Activated T-helper 1 cell treated with Interleukin-2 at 50 U/mL for 16 hours (primary cell): Measurements from ENCODE around the gene FGFR4.

Experiments used
- DNase-seq: peaks from one replicate; pipeline ENCODE4 v3.0.0-alpha.2; 2020; ENCODE audit warnings: low read depth

FGFR4 gene

DNA sequence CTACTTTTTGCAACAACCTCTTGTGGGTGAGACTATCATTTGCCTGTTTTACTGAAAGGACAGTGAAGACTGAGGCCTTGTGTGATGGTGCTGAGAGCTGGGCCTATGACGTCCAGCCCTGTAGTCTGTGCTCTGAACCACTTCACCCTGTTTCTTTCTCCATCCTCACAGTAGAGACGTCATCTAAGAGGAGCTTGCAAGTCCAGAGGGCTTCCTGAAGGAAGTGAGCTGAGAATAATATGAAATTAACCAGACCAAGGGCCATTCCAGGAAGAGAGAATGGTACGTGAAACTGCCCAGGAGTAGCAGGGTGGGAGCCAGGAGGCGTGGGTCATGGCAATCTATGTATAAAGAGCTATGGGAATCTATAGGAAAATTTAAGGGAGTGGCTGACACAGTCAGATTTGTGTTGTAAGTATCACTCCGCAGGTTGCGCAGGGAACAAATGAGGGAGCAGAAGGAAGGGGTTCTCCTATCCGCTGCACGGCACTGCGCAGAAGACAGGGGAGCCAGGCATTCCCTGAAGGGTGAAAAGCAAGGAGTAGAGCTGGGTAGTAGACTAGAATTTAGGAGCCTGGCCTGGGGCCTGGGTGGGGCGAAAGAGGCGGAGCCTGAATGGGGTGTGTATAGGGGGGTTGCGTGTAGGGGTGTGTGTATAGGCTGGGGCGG, 596 bp upstream of the FGFR4 start:
- DNase-seq, result no peak

DNA sequence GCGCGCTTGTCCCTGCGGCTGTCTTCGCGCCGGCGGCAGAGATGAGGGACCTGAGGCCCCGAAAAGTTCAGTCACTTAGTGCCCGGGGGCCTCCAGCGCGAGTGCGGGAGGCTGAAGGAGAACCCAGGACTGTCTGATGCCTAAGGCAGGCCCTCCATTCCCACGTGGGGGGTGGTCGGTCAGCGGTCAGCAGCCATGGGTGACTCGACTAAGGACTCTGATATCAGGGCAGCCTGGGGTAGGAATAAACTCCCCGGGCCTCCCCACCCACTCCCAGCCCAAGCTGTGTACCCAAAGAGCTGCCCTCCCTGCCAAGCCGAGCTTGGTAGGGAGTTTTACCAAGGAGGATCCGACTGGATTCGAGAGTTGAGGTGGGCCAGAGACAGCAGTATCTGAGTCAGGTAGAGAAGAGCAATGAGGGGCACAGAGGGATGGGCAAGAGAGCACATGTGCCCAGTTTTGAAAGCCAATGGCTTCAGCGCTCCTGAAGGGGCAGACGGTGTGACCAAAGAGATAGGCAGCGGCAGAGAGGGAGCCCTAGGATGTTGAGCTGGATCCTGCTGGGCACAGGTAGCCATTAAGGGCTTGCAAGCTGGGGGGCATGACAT, 787 bp downstream of the FGFR4 start:
- DNase-seq, result no peak

DNA sequence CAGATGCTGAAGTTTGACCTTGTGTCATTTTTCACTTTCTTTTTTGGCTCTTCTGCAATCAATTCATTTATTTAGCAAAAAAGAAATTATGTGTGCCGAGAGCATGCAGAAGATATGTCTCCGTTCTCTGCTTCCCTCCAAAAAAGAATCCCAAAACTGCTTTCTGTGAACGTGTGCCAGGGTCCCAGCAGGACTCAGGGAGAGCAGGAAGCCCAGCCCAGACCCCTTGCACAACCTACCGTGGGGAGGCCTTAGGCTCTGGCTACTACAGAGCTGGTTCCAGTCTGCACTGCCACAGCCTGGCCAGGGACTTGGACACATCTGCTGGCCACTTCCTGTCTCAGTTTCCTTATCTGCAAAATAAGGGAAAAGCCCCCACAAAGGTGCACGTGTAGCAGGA, 2.4 kb downstream of the FGFR4 start:
- DNase-seq, result no peak

DNA sequence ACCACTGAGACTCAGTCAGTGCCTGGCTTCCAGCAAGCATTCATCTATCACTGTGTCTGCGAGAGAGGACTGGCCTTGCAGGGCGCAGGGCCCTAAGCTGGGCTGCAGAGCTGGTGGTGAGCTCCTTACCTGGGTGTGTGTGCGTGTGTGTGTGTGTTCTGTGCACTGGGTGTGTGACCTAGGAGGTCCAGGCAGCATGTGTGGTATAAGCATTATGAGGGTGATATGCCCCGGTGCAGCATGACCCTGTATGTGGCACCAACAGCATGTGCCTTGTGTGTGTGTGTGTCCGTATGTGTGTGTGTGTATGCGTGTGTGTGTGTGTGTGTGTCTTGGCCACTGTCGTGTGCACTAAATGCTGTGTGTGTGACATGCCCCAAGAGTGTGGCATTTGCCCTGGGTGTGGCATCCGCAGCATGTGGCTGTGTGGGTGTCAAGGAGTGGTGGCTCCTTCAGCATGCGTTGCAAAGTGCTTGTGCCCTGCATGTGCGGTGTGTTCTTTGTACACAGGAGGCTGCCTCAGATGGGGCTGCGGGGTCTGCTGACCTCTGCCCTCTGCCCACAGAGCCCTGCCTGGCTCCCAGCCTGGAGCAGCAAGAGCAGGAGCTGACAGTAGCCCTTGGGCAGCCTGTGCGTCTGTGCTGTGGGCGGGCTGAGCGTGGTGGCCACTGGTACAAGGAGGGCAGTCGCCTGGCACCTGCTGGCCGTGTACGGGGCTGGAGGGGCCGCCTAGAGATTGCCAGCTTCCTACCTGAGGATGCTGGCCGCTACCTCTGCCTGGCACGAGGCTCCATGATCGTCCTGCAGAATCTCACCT, 3.3 kb downstream of the FGFR4 start:
- no peak for DNase-seq

DNA sequence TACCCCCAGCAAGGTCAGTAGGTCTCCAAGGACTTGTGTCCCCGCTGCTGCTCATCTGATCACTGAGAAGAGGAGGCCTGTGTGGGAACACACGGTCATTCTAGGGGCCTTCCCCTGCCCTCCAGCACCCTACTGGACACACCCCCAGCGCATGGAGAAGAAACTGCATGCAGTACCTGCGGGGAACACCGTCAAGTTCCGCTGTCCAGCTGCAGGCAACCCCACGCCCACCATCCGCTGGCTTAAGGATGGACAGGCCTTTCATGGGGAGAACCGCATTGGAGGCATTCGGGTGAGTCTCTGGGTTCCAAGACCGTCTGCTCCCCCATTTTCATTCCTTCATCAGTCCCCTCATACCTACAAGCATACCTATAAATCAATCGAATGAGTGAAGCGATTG, 4.1 kb downstream of the FGFR4 start:
- DNase-seq, result no peak

DNA sequence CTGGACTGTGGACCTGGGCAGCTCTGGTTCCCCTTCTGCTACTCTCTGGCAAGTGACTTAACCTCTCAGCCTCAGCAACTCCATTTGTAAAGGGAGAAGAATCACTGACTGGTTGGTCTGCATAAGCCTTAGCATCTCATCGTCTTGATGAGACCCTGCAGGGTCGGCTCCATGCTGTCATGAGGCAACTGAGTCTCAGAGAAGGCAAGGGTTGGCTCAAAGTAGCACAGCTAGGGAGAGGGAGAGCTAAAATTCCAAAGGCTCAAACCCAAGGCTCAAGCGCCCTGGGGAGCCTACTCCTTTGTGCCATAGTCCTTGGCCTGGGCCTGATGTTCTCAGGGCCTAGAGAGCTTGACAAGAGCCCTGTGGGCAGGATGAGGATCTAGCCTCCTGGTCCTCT, 4.5 kb downstream of the FGFR4 start:
- DNase-seq, result no peak

DNA sequence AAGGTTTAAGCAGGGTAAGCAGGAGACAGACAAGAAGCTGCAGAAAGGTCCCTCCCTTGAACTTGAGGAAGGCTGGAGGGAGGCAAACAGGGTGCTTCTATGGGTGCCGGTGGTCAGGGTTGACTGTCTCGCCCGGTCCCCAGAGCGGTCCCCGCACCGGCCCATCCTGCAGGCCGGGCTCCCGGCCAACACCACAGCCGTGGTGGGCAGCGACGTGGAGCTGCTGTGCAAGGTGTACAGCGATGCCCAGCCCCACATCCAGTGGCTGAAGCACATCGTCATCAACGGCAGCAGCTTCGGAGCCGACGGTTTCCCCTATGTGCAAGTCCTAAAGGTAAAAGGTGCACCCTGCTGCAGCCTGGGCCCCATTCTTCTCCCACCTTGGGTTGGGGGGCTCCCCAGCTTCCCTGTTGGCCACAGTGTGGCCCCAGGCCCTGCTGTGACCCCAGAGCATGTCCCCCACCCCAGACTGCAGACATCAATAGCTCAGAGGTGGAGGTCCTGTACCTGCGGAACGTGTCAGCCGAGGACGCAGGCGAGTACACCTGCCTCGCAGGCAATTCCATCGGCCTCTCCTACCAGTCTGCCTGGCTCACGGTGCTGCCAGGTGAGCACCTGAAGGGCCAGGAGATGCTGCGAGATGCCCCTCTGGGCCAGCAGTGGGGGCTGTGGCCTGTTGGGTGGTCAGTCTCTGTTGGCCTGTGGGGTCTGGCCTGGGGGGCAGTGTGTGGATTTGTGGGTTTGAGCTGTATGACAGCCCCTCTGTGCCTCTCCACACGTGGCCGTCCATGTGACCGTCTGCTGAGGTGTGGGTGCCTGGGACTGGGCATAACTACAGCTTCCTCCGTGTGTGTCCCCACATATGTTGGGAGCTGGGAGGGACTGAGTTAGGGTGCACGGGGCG, 5.7 kb downstream of the FGFR4 start:
- DNase-seq, result no peak

DNA sequence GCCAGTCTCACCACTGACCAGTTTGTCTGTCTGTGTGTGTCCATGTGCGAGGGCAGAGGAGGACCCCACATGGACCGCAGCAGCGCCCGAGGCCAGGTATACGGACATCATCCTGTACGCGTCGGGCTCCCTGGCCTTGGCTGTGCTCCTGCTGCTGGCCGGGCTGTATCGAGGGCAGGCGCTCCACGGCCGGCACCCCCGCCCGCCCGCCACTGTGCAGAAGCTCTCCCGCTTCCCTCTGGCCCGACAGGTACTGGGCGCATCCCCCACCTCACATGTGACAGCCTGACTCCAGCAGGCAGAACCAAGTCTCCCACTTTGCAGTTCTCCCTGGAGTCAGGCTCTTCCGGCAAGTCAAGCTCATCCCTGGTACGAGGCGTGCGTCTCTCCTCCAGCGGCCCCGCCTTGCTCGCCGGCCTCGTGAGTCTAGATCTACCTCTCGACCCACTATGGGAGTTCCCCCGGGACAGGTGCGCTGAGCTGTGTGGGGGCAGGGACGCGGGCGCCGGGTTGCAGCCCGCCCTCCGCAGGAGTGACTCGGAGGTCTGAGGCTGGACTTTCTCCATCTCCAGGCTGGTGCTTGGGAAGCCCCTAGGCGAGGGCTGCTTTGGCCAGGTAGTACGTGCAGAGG, 6.5 kb downstream of the FGFR4 start:
- no peak for DNase-seq

DNA sequence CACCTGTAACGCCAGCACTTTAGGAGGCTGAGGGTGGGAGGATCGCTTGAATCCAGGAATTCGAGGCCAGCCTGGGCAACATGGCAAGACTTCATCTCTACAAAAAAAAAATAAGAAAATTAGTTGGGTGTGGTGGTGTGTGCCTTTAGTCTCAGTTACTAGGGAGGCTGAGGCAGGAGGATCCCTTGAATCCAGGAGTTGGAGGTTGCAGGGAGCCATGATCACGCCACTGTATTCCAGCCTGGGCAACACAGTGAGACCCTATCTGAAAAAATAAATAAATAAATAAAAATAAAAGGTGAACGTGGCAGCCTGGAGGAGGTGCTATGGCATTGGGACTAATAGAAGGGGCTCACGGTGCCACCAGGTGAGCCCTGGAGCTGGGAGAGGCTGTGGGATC, 7.1 kb downstream of the FGFR4 start:
- DNase-seq, result no peak

DNA sequence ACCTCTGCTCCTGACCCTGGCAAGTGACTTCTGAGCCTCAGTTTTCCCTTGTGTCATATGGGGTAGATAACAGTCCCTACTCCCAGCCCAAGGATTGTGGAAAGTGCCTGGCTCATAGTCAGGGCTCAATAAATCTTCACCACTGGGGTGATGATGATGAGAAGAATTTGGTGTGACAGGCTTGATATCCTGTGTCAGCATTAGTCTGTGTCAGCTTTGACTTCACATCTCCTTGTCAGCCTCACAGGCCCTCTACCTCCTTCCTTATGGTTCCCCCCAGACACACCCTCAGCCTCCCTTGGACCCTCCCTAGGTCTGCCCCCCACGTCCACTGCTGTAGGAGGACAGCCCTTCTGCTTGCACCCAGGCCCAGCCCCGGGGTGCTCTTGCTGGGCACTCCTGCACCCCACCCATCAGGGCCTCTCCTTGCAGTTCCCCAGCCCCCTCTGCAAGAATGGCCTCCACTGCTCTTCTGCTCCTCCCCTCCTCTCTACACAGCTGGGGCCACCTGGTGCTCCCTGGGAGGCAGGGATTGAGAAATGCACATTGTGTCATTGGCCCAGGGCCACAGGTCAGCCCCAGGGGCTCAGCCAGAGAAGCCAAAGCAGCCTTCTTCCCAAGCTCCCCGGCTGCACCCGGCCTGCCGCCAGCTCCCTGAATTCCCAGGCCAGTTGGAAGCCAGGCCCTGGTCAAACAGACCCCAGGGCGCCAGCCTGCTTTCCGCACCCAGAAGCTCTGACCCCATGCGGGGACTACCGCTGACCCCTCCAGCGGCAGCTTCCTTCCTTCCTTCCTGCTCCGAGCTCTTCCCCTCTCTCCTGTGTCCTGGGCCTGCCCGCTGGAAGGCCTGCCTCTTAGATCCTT, 7.7 kb downstream of the FGFR4 start:
- no peak for DNase-seq

DNA sequence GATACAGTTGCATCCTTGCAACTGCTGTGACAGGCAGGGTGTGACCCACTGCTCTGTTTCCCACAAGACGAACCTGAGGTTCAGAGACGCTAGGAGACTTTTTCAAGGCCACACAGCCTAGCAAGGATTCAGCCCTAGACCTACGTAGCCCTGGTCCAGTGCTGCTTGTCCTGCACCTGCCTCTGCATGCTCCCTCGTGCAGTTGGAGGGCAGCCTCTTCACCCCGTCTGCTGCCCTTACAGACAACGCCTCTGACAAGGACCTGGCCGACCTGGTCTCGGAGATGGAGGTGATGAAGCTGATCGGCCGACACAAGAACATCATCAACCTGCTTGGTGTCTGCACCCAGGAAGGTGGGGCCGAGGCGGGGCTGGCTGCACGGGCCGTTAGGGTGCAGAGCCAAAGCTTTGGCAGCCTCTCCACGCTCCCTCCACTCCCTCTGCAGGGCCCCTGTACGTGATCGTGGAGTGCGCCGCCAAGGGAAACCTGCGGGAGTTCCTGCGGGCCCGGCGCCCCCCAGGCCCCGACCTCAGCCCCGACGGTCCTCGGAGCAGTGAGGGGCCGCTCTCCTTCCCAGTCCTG, 8.5 kb downstream of the FGFR4 start:
- no peak for DNase-seq

DNA sequence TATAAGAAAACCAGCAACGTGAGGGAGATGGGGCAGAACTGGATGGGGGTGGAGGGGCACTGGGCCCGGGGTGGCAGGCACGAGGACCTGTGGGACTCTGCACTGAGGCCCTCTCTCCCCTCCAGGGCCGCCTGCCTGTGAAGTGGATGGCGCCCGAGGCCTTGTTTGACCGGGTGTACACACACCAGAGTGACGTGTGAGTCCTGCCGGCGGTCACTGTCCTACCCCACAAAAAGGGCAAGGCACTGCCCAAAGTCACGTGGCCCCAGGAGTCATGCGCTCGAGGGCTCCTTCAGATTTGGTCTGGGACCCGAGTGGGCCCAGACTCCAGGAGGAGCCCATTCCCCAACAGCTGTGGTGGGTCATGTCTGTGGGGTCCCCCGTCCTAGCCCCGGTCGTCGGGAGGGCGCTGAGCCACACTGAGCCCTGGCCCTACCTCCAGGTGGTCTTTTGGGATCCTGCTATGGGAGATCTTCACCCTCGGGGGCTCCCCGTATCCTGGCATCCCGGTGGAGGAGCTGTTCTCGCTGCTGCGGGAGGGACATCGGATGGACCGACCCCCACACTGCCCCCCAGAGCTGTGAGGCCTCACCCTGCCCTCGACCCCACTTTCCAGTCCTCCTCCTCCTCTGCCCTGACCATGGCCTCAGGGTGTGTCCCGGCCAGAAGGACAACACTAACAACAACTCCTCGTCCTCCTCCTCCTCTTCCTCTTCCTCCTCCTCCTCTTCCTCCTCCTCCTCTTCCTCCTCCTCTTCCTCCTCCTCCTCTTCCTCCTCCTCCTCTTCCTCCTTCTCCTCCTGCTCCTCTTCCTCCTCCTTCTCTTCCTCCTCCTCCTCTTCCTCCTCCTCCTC, 9.7 kb downstream of the FGFR4 start:
- DNase-seq, result no peak

DNA sequence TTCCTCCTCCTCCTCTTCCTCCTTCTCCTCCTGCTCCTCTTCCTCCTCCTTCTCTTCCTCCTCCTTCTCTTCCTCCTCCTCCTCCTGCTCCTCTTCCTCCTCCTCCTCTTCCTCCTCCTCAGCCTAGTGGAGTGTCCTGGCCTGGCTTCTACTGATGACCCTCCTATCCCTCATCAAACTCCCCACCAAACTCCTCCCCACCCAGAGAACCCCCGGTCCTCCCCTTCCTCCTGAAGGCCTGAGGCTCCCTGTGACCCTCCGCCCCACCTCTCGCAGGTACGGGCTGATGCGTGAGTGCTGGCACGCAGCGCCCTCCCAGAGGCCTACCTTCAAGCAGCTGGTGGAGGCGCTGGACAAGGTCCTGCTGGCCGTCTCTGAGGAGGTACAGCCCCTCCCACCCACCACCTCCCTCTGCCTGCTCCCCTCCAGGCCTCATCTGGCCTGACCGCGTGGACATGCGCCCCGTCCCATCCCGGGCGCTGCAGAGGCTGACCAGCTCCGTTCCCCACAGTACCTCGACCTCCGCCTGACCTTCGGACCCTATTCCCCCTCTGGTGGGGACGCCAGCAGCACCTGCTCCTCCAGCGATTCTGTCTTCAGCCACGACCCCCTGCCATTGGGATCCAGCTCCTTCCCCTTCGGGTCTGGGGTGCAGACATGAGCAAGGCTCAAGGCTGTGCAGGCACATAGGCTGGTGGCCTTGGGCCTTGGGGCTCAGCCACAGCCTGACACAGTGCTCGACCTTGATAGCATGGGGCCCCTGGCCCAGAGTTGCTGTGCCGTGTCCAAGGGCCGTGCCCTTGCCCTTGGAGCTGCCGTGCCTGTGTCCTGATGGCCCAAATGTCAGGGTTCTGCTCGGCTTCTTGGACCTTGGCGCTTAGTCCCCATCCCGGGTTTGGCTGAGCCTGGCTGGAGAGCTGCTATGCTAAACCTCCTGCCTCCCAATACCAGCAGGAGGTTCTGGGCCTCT, 10.6 kb downstream of the FGFR4 start:
- no peak for DNase-seq

DNA sequence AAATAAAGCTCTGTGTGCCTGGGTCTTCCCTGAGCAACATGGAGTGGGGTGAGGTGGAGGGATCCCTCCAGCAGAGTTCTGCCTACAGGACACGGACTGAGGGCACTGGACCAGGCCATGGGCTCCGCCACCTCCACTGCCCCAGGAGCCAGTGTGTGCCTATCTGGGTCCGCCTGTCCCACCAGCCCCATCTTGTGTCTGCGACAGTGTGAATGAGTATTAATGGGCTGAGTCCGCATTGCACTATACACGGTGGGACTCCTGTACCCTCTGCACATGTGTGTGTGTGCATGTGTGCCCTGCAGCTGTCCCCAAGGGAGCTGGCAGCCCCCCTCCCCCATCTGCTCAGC, 11.4 kb downstream of the FGFR4 start:
- DNase-seq, result no peak

DNA sequence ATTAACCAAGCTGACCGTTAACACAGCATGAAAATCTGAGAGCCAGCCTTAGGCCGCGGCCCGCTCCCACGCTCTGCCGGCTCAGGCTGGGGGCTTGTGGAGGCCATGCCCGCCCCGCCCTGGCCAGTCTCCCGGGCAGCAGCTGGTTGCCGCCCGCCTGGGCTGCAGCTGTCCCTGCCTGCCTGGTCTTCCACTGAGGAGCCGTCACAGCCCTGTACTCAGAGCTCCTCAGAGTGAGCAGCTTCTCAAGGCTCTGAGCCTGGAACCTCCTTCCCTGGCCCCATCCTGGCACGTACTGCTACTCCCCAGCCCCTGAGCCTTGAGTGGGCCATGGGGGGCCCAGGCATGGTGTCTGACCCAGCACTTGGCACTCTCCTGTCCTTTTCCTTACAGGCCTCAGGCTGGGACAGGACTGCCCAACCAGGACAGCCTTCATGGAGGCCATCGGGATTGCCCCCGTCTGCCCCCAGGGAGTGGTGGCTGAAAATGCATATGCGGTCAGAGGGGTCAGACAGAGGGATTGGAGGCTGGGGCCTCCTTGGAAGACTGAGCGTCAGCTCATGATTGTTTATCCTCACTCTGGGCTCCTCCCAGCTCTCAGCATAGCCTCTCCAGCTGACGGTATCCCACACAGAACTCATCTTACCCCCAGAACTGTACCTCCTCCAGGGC, 11.9 kb downstream of the FGFR4 start:
- DNase-seq, result no peak

DNA sequence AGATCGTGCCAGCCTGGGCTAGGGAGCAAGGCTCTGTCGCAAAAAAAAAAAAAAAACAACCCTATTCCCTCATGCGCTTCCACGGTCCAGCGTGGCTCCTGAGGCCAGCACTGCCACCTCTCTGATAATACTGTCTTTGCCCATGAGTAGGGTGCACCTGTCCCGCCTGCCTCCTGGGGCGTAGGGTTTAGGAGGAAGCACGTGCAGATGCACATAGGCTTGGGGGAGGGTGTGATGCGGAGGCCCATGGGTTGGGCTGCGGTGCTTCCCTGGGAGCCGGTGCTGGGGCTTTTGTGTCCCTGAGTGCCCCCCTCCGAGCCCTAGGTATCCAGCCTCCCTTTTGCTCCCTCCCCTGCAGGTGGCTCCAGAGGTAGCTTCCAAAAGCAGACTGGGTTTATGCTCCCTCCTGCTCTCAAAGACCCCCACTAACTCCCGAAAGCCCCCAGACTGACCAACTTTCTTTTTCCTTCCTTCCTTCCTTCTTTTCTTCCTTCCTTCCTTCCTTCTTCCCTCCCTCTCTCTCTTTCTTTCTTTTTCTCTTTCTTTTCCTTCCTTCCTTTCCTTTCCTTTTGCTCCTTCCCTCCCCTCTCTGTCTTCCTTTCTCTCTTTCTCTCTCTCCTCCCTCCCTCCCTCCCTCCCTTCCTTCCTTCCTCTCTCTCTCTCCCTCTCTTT, 12.8 kb downstream of the FGFR4 start:
- no peak for DNase-seq

DNA sequence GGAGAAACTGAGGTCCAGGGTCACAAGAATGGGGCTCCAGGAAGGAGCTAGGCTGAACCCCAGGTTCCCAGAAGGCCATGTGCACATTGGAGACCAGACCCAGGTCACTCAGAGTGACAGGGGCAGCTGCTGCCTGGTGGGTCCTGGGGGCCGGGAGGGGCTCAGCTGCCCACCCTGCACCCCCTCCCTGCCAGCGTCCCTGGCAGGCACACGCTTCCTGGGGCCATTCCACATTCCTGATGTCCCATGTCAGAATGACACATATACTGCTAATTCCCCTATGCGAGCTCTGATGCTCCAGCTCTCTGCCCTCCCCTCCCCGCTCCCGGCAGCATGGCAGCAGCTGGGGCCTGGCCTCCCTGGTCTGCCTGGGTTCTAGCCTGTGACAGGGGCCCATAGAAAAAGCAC, 14.0 kb downstream of the FGFR4 start:
- no peak for DNase-seq
